Liver (tissue), 9 donors: ENCODE results near the gene LRCH3. TPM values are rescaled to one million over a fixed set of nuclear protein-coding genes. Genes with fewer than 3 reads are reported as not detected.

Source experiments
- DNase-seq: peaks from one replicate; pipeline ENCODE4 v3.0.0-alpha.2; 2017; ENCODE audit warnings: low spot score
- H3K27ac ChIP-seq, 2 donors: one replicate each; pipeline ENCODE4 v1.7.0; 2013; ENCODE audit warnings: inconsistent platforms in 2 of 2, low read length in 2 of 2, control low read depth in 1 of 2, low read depth in 1 of 2, mild to moderate bottlenecking in 1 of 2
- H3K27me3 ChIP-seq, 4 donors: one replicate each; pipeline versions ENCODE4 v1.6.1 to v1.7.0; 2013; ENCODE audit warnings: low read length in 3 of 4, inconsistent platforms in 1 of 4, mild to moderate bottlenecking in 1 of 4, moderate library complexity in 1 of 4; ENCODE audit not compliant: control insufficient read depth in 4 of 4, insufficient read depth in 4 of 4
- H3K36me3 ChIP-seq, 4 donors: one replicate each; pipeline versions ENCODE4 v1.6.1 to v1.7.0; 2013; ENCODE audit warnings: low read length in 3 of 4, mild to moderate bottlenecking in 3 of 4, low read depth in 1 of 4, moderate library complexity in 1 of 4; ENCODE audit not compliant: control insufficient read depth in 4 of 4, insufficient read depth in 3 of 4
- H3K4me1 ChIP-seq, 4 donors: one replicate each; pipeline versions ENCODE4 v1.6.1 to v1.7.0; 2013; ENCODE audit warnings: low read length in 3 of 4, mild to moderate bottlenecking in 3 of 4, moderate library complexity in 1 of 4; ENCODE audit not compliant: control insufficient read depth in 4 of 4, insufficient read depth in 4 of 4
- H3K4me3 ChIP-seq, 3 donors: one replicate each; pipeline versions ENCODE4 v1.6.1 to v1.7.0; 2013; ENCODE audit warnings: low read length in 3 of 3, control low read depth in 1 of 3, low read depth in 1 of 3, mild to moderate bottlenecking in 1 of 3
- H3K9ac ChIP-seq, 2 donors: one replicate each; pipeline ENCODE4 v1.7.0; 2013; ENCODE audit warnings: low read length in 2 of 2, mild to moderate bottlenecking in 2 of 2, moderate library complexity in 2 of 2, control low read depth in 1 of 2, low read depth in 1 of 2
- H3K9me3 ChIP-seq, 4 donors: one replicate each; pipeline versions ENCODE4 v1.6.1 to v1.7.0; 2013; ENCODE audit warnings: low read length in 3 of 4; ENCODE audit not compliant: control insufficient read depth in 4 of 4
- EGR1 ChIP-seq, 2 donors: IDR thresholded peaks; 2 replicates each; pipeline ENCODE4 v1.6.1; 2016 to 2018; ENCODE audit warnings: antibody characterized with exemption in 2 of 2, low read depth in 2 of 2
- FOXA1 ChIP-seq: IDR thresholded peaks from 2 replicates; pipeline ENCODE4 v1.6.1; 2016; ENCODE audit warnings: antibody characterized with exemption
- HNF4A ChIP-seq, 2 donors: conservative IDR thresholded peaks; 2 replicates each; pipeline ENCODE4 v1.6.1; 2016; ENCODE audit warnings: antibody characterized with exemption in 2 of 2, mild to moderate bottlenecking in 2 of 2
- HNF4G ChIP-seq: IDR thresholded peaks from 2 replicates; pipeline ENCODE4 v1.6.1; 2016; ENCODE audit warnings: antibody characterized with exemption
- JUND ChIP-seq, 2 donors: IDR thresholded peaks; 2 replicates each; pipeline ENCODE4 v1.6.1; 2016; ENCODE audit warnings: antibody characterized with exemption in 2 of 2
- NR2F2 ChIP-seq: IDR thresholded peaks from 2 replicates; pipeline ENCODE4 v1.6.1; 2016; ENCODE audit warnings: antibody characterized with exemption
- RXRA ChIP-seq, 2 donors: IDR thresholded peaks; 2 replicates each; pipeline ENCODE4 v1.6.1; 2017 to 2018; ENCODE audit warnings: antibody characterized with exemption in 2 of 2, mild to moderate bottlenecking in 1 of 2
- SP1 ChIP-seq: IDR thresholded peaks from 2 replicates; pipeline ENCODE4 v1.6.1; 2018; ENCODE audit warnings: antibody characterized with exemption, mild to moderate bottlenecking
- TAF1 ChIP-seq: conservative IDR thresholded peaks from 2 replicates; pipeline ENCODE4 v1.6.1; 2016; ENCODE audit warnings: antibody characterized with exemption, mild to moderate bottlenecking
- YY1 ChIP-seq: IDR thresholded peaks from 2 replicates; pipeline ENCODE4 v1.6.1; 2016; ENCODE audit warnings: antibody characterized with exemption, mild to moderate bottlenecking
- WGBS: extraction: QIAGEN DNeasy Blood & Tissue Kit; methylation state at CpG from one replicate; pipeline ENCODE4 v1.1.7; 2013; 5-methylcytosine and 5-hydroxymethylcytosine counted together
- polyA plus RNA-seq, 2 donors: library from polyadenylated mRNA; stranded (reverse) in 1 of 2; unstranded in 1 of 2; fragments of 200-250 nt in 1 of 2; fragments of >200 nt in 1 of 2; fragmentation: Nextera tagmentation in 1 of 2; extraction: Ambion mirVana in 1 of 2; gene quantifications; one replicate each; pipeline versions ENCODE4 v1.2.1 to v1.2.3, GENCODE V29; 2013 to 2015
- total RNA-seq, 2 donors: library from RNA; depleted of rRNA; stranded (reverse); fragments of >200 nt; gene quantifications; one replicate each; pipeline ENCODE4 v1.2.3, GENCODE V29; 2014
- TF ChIP-seq, protein P1 (sequence below): IDR thresholded peaks from 2 replicates; pipeline ENCODE4 v1.6.1; 2016; ENCODE audit warnings: antibody characterized with exemption
- TF ChIP-seq, protein P2 (sequence below): IDR thresholded peaks from 2 replicates; pipeline ENCODE4 v1.6.1; 2016; ENCODE audit warnings: antibody characterized with exemption
- TF ChIP-seq, protein P3 (sequence below): IDR thresholded peaks from 2 replicates; pipeline ENCODE4 v1.6.1; 2016; ENCODE audit warnings: antibody characterized with exemption
- TF ChIP-seq, protein P4 (sequence below): IDR thresholded peaks from 2 replicates; pipeline ENCODE4 v1.6.1; 2016; ENCODE audit warnings: antibody characterized with exemption, mild to moderate bottlenecking
- TF ChIP-seq, protein P5 (sequence below): fragments of 150-350 bp; IDR thresholded peaks from 2 replicates; pipeline ENCODE4 v1.5.1; 2017; ENCODE audit warnings: improper control_type of control experiment, low read depth, low read length; ENCODE audit not compliant: missing input control
- donor health status: healthy.
- donor health status: healthy.
- donor health status: healthy.
- donor health status: healthy.
- donor health status: healthy.

Gene LRCH3
- total and polyA plus RNA-seq, 4 donors = 6.2 to 67.2 (median 19.7) TPM

- TF ChIP-seq, protein P1, sequence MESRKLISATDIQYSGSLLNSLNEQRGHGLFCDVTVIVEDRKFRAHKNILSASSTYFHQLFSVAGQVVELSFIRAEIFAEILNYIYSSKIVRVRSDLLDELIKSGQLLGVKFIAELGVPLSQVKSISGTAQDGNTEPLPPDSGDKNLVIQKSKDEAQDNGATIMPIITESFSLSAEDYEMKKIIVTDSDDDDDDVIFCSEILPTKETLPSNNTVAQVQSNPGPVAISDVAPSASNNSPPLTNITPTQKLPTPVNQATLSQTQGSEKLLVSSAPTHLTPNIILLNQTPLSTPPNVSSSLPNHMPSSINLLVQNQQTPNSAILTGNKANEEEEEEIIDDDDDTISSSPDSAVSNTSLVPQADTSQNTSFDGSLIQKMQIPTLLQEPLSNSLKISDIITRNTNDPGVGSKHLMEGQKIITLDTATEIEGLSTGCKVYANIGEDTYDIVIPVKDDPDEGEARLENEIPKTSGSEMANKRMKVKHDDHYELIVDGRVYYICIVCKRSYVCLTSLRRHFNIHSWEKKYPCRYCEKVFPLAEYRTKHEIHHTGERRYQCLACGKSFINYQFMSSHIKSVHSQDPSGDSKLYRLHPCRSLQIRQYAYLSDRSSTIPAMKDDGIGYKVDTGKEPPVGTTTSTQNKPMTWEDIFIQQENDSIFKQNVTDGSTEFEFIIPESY = no peak
- no peak for TF ChIP-seq YY1
- no peak for TF ChIP-seq RXRA (IDR thresholded peaks at IDR 0.05)
- TF ChIP-seq, protein P2, sequence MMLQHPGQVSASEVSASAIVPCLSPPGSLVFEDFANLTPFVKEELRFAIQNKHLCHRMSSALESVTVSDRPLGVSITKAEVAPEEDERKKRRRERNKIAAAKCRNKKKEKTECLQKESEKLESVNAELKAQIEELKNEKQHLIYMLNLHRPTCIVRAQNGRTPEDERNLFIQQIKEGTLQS = no peak
- no peak for TF ChIP-seq JUND (IDR thresholded peaks at IDR 0.05)
- TF ChIP-seq, protein P3, sequence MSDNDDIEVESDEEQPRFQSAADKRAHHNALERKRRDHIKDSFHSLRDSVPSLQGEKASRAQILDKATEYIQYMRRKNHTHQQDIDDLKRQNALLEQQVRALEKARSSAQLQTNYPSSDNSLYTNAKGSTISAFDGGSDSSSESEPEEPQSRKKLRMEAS = no peak
- no peak for TF ChIP-seq HNF4G
These were observed 34.4 kb upstream of the LRCH3 start (continued) for GRCh38 chr3:197756704-197757103.

DNA sequence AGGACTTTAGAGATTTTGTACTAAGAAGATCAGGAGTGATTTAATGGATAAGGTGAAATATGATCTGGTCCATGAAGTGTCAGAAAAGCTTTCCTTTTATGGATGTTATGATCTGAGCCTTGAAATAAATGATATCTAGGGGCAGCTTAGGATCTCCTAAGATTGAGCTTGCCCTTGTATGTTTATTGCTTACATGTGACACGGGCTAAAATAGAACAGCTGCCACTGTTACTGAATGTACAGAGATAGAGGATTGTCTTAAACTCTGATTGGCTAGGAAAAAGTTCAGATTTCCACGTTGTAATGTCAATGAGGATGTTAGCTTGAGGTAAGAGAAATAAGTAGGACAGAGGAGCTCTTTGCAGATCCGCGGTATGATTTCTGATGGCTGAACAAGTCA is 32.5 kb upstream of the LRCH3 start:
- no peaks in the 10 kb centered on the region for H3K27me3 ChIP-seq
- H3K36me3 ChIP-seq = peaks cover 10 to 30% (median 11%) of the 10 kb centered on the region in 4 donors
- no peak for DNase-seq
- peaks cover 0 to 1% (median 0%) of the 10 kb centered on the region in 4 donors for H3K4me1 ChIP-seq
- 96% methylated on average over 4 of the region's 4 CpGs for WGBS
- no peak overlapping the region for H3K9ac ChIP-seq
- H3K27ac ChIP-seq = no peak overlapping the region
- no peak for TF ChIP-seq HNF4A (conservative IDR thresholded peaks at IDR 0.05)
- TF ChIP-seq, protein P3 = no peak
- TF ChIP-seq TAF1 = no peak
- no peak for TF ChIP-seq SP1
- TF ChIP-seq EGR1 (IDR thresholded peaks at IDR 0.05; ENCODE audit: low read depth in 2 of 2) = no peak
- TF ChIP-seq HNF4G = no peak
- no peak for TF ChIP-seq JUND (IDR thresholded peaks at IDR 0.05)
- TF ChIP-seq, protein P4, sequence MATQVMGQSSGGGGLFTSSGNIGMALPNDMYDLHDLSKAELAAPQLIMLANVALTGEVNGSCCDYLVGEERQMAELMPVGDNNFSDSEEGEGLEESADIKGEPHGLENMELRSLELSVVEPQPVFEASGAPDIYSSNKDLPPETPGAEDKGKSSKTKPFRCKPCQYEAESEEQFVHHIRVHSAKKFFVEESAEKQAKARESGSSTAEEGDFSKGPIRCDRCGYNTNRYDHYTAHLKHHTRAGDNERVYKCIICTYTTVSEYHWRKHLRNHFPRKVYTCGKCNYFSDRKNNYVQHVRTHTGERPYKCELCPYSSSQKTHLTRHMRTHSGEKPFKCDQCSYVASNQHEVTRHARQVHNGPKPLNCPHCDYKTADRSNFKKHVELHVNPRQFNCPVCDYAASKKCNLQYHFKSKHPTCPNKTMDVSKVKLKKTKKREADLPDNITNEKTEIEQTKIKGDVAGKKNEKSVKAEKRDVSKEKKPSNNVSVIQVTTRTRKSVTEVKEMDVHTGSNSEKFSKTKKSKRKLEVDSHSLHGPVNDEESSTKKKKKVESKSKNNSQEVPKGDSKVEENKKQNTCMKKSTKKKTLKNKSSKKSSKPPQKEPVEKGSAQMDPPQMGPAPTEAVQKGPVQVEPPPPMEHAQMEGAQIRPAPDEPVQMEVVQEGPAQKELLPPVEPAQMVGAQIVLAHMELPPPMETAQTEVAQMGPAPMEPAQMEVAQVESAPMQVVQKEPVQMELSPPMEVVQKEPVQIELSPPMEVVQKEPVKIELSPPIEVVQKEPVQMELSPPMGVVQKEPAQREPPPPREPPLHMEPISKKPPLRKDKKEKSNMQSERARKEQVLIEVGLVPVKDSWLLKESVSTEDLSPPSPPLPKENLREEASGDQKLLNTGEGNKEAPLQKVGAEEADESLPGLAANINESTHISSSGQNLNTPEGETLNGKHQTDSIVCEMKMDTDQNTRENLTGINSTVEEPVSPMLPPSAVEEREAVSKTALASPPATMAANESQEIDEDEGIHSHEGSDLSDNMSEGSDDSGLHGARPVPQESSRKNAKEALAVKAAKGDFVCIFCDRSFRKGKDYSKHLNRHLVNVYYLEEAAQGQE = no peak
- no peak for TF ChIP-seq NR2F2
- TF ChIP-seq FOXA1 = no peak
- TF ChIP-seq RXRA (IDR thresholded peaks at IDR 0.05) = no peak
- TF ChIP-seq, protein P5, sequence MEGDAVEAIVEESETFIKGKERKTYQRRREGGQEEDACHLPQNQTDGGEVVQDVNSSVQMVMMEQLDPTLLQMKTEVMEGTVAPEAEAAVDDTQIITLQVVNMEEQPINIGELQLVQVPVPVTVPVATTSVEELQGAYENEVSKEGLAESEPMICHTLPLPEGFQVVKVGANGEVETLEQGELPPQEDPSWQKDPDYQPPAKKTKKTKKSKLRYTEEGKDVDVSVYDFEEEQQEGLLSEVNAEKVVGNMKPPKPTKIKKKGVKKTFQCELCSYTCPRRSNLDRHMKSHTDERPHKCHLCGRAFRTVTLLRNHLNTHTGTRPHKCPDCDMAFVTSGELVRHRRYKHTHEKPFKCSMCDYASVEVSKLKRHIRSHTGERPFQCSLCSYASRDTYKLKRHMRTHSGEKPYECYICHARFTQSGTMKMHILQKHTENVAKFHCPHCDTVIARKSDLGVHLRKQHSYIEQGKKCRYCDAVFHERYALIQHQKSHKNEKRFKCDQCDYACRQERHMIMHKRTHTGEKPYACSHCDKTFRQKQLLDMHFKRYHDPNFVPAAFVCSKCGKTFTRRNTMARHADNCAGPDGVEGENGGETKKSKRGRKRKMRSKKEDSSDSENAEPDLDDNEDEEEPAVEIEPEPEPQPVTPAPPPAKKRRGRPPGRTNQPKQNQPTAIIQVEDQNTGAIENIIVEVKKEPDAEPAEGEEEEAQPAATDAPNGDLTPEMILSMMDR = no peak
- TF ChIP-seq YY1 = no peak
- no peaks in the 10 kb centered on the region for H3K9me3 ChIP-seq
- no peak overlapping the region for H3K4me3 ChIP-seq
